OCI-LY3 (cell line): ENCODE data around the gene KYAT1.

Source experiments
- H2AFZ ChIP-seq: fragments of 200-600, 300-600 bp; shearing (Covaris generic); 2 replicates; pipeline ENCODE4 v1.6.0; 2014; ENCODE audit warnings: antibody characterized with exemption, low read depth, low read length
- H3K27ac ChIP-seq: fragments of 200-600, 300-600 bp; sonication (generic); 2 replicates; pipeline ENCODE4 v1.5.1; 2014; ENCODE audit warnings: mild to moderate bottlenecking, low read length, moderate library complexity, mixed read lengths
- H3K27me3 ChIP-seq: fragments of 200-600, 300-600 bp; sonication (generic); 2 replicates; pipeline ENCODE4 v1.6.1; 2014; ENCODE audit warnings: low read depth, low read length, mixed read lengths
- H3K36me3 ChIP-seq: fragments of 200-600, 300-600 bp; sonication (generic); replicated peaks from 2 replicates; pipeline ENCODE3; 2014; ENCODE audit warnings: low read depth, low read length, mixed read lengths
- H3K4me1 ChIP-seq: fragments of 300-600, 200-600 bp; sonication (generic); 2 replicates; pipeline ENCODE4 v1.6.1; 2014; ENCODE audit warnings: low read length, mixed read lengths
- H3K4me2 ChIP-seq: fragments of 200-600, 300-600 bp; sonication (generic); 2 replicates; pipeline ENCODE4 v1.6.1; 2014; ENCODE audit warnings: low read length, mixed read lengths
- H3K4me3 ChIP-seq: fragments of 300-600, 200-600 bp; sonication (generic); 2 replicates; pipeline ENCODE4 v1.5.1; 2014; ENCODE audit warnings: antibody characterized with exemption, mild to moderate bottlenecking, low read length, moderate library complexity
- H3K79me2 ChIP-seq: fragments of 300-600, 200-600 bp; shearing (Covaris generic); 2 replicates; pipeline ENCODE4 v1.6.1; 2014; ENCODE audit warnings: mild to moderate bottlenecking, low read length, mixed read lengths
- H3K9ac ChIP-seq: fragments of 300-600, 200-600 bp; shearing (Covaris generic); 2 replicates; pipeline ENCODE4 v1.6.0; 2014; ENCODE audit warnings: mild to moderate bottlenecking, low read length, moderate library complexity
- H3K9me3 ChIP-seq: fragments of 200-600, 300-600 bp; shearing (Covaris generic); 2 replicates; pipeline ENCODE4 v1.6.1; 2014; ENCODE audit warnings: low read length, mixed read lengths; ENCODE audit not compliant: insufficient read depth
- H4K20me1 ChIP-seq: fragments of 200-600, 300-600 bp; sonication (generic); 2 replicates; pipeline ENCODE4 v1.6.1; 2016; ENCODE audit warnings: low read length, mixed read lengths; ENCODE audit not compliant: insufficient read depth
- CTCF ChIP-seq: fragments of 200-600, 300-600 bp; sonication (generic); IDR thresholded peaks from 2 replicates; pipeline ENCODE4 v1.5.1; 2014; ENCODE audit warnings: antibody characterized with exemption, low read length, low read depth
- EZH2phosphoT487 ChIP-seq: fragments of 200-600 bp; shearing (Covaris generic); IDR thresholded peaks from 2 replicates; pipeline ENCODE4 v1.6.1; 2018; ENCODE audit warnings: antibody characterized with exemption, mixed run types, low read depth

The KYAT1 gene

GRCh38 chr9:128887914-128888350 is 6.2 kb upstream of the KYAT1 start:
- TF ChIP-seq CTCF (no peak), EZH2phosphoT487 (no peak)
- Histone ChIP-seq H3K36me3 (peaks cover 17% of the 10 kb centered on the region), H3K9ac (no peak overlapping the region), H4K20me1 (no peaks in the 10 kb centered on the region), H3K4me1 (peaks cover 5% of the 10 kb centered on the region; the same call in 1 of the 2 replicates), H3K79me2 (peaks cover 37% of the 10 kb centered on the region), H3K4me3 (no peak overlapping the region), H3K4me2 (no peak overlapping the region), H3K27me3 (no peaks in the 10 kb centered on the region), H3K9me3 (no peaks in the 10 kb centered on the region), H2AFZ (no peak overlapping the region), H3K27ac (no peak overlapping the region)

DNA sequence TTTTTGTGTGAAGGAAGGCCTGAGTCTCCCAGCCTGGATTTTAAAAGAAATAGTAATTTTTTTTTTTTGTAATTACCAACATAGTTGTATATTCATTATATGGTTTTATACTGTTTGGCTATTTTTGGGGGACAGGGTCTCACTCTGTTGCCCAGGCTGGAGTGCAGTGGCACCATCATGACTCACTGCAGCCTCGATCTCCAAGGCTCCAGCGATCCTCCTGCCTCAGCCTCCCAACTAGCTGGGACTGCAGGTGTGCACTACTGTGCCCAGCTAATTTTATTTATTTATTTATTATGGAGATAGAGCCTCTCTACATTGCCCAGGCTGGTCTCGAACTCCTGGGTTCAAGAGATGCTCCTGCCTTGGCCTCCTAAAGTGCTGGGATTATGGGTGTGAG is 5.3 kb upstream of the KYAT1 start:
- Histone ChIP-seq H4K20me1 (no peaks in the 10 kb centered on the region), H3K9me3 (no peaks in the 10 kb centered on the region), H3K27me3 (no peaks in the 10 kb centered on the region), H3K4me3 (no peak overlapping the region), H2AFZ (no peak overlapping the region), H3K79me2 (peaks cover 46% of the 10 kb centered on the region), H3K4me1 (peaks cover 5% of the 10 kb centered on the region; the same call in 1 of the 2 replicates), H3K9ac (no peak overlapping the region), H3K4me2 (no peak overlapping the region), H3K36me3 (peaks cover 17% of the 10 kb centered on the region), H3K27ac (no peak overlapping the region)
- TF ChIP-seq CTCF (no peak), EZH2phosphoT487 (no peak)

- Histone ChIP-seq H3K27me3 (no peaks in the 10 kb centered on the region), H3K27ac (no peak overlapping the region), H2AFZ (no peak overlapping the region), H3K4me2 (no peak overlapping the region), H4K20me1 (no peaks in the 10 kb centered on the region), H3K79me2 (peaks cover 49% of the 10 kb centered on the region), H3K4me3 (no peak overlapping the region), H3K9ac (no peak overlapping the region), H3K9me3 (no peaks in the 10 kb centered on the region), H3K36me3 (peaks cover 11% of the 10 kb centered on the region), H3K4me1 (peaks cover 5% of the 10 kb centered on the region; the same call in 1 of the 2 replicates)
- TF ChIP-seq EZH2phosphoT487 (no peak), CTCF (no peak)
These were observed 4.6 kb upstream of the KYAT1 start for GRCh38 chr9:128886211-128886891.

GRCh38 chr9:128885798-128886197 is 4.0 kb upstream of the KYAT1 start:
- H4K20me1 ChIP-seq: no peaks in the 10 kb centered on the region
- H2AFZ ChIP-seq: no peak overlapping the region
- H3K79me2 ChIP-seq: peaks cover 54% of the 10 kb centered on the region
- H3K4me1 ChIP-seq: peaks cover 5% of the 10 kb centered on the region; the same call in 1 of the 2 replicates
- no peak overlapping the region for H3K4me3 ChIP-seq
- peaks cover 11% of the 10 kb centered on the region for H3K36me3 ChIP-seq
- H3K9me3 ChIP-seq: no peaks in the 10 kb centered on the region
- no peak overlapping the region for H3K27ac ChIP-seq
- H3K27me3 ChIP-seq: no peaks in the 10 kb centered on the region
- H3K4me2 ChIP-seq: no peak overlapping the region
- H3K9ac ChIP-seq: no peak overlapping the region
- TF ChIP-seq CTCF (no peak), EZH2phosphoT487 (no peak)
